ENCODE results near the gene FAM131C. TPM values are rescaled to one million over a fixed set of nuclear protein-coding genes. Genes with fewer than 3 reads are reported as not detected.

The FAM131C gene
- total and polyA plus RNA-seq, 8 donors: 0.31 to 13.5 (median 1.7) TPM

GRCh38 chr1:16014509-16015482 is 58.7 kb downstream of the FAM131C start:
- ATAC-seq (peak in 1 of 4 donors; percentile 28), DNase-seq (peak in 2 of 6 donors; percentile 55 to 62), FAIRE-seq (no peak)
- Histone ChIP-seq H3K36me3 (no peaks in the 10 kb centered on the region), H3K4me3 (no peak overlapping the region), H3K27ac (peak overlapping the region in 2 of 4 donors; percentile 78 to 82), H3K9me3 (no peaks in the 10 kb centered on the region), H3K4me1 (peaks cover 0 to 14% (median 0%) of the 10 kb centered on the region in 3 donors), H3K27me3 (no peaks in the 10 kb centered on the region)
- WGBS, 2 donors: 73 to 75% methylated on average over 17 of the region's 17 CpGs
- intact Hi-C loops (cut with DNase I): no loop called here
- TF ChIP-seq CTCF (IDR thresholded peaks at IDR 0.05): no peak

GRCh38 chr1:16013908-16014258 is 59.6 kb downstream of the FAM131C start:
- Histone ChIP-seq H3K27ac (peak overlapping the region in 3 of 4 donors; percentile 7 to 82 (median 78)), H3K27me3 (no peaks in the 10 kb centered on the region), H3K9me3 (no peaks in the 10 kb centered on the region), H3K4me1 (peaks cover 0 to 14% (median 0%) of the 10 kb centered on the region in 3 donors), H3K36me3 (no peaks in the 10 kb centered on the region), H3K4me3 (no peak overlapping the region)
- FAIRE-seq (no peak), ATAC-seq (no peak), DNase-seq (no peak)
- 51 to 60% methylated on average over 4 of the region's 4 CpGs for WGBS, 2 donors
- TF ChIP-seq CTCF (IDR thresholded peaks at IDR 0.05): no peak
- intact Hi-C loops (cut with DNase I): no loop called here

GRCh38 chr1:16013220-16013907 is 60.1 kb downstream of the FAM131C start:
- no peaks in the 10 kb centered on the region for H3K9me3 ChIP-seq
- peak; percentile 66 to 80 (median 72) for ATAC-seq
- H3K27me3 ChIP-seq: no peaks in the 10 kb centered on the region
- H3K36me3 ChIP-seq: no peaks in the 10 kb centered on the region
- 20 to 60% methylated on average over 18 to 28 of the region's 28 CpGs for WGBS, 2 donors
- peak; percentile 39 to 83 (median 76) for DNase-seq
- peaks cover 0 to 14% (median 0%) of the 10 kb centered on the region in 3 donors for H3K4me1 ChIP-seq
- peak overlapping the region; percentile 29 to 82 (median 74) for H3K27ac ChIP-seq
- intact Hi-C loops (cut with DNase I): no loop called here
- H3K4me3 ChIP-seq: peak overlapping the region in 3 of 4 donors; percentile 10 to 43 (median 25)
- FAIRE-seq: no peak
- TF ChIP-seq CTCF (IDR thresholded peaks at IDR 0.05): no peak

GRCh38 chr1:16012590-16013219 is 60.7 kb downstream of the FAM131C start:
- FAIRE-seq (no peak), DNase-seq (peak; percentile 67 to 90 (median 80)), ATAC-seq (peak; percentile 66 to 85 (median 80))
- WGBS, 2 donors: 3 to 5% methylated on average over 36 of the region's 36 CpGs
- no peak for TF ChIP-seq CTCF (IDR thresholded peaks at IDR 0.05)
- Histone ChIP-seq H3K27me3 (no peaks in the 10 kb centered on the region), H3K4me1 (peaks cover 0 to 14% (median 0%) of the 10 kb centered on the region in 3 donors), H3K4me3 (peak overlapping the region in 3 of 4 donors; percentile 10 to 43 (median 25)), H3K36me3 (no peaks in the 10 kb centered on the region), H3K27ac (peak overlapping the region; percentile 29 to 82 (median 74)), H3K9me3 (no peaks in the 10 kb centered on the region)
- intact Hi-C loops (cut with DNase I): no loop called here
